Superior temporal gyrus (tissue), 1 donor: ENCODE data around the gene SRGAP2C.
"Not testable (repeated sequence)": the region's sequence is repeated elsewhere in the genome, so short reads cannot be mapped to it uniquely, and the experiment has no call there.

ENCODE experiments used
- DNase-seq: peaks from one replicate; pipeline ENCODE4 v3.0.0-alpha.2; 2016; ENCODE audit errors: extremely low spot score

The SRGAP2C gene

GRCh38 chr1:121337958-121338357, 153.2 kb downstream of the SRGAP2C start:
- not testable (repeated sequence) for DNase-seq

- DNase-seq: not testable (repeated sequence)
These were observed 154.8 kb downstream of the SRGAP2C start for GRCh38 chr1:121339611-121340010.

GRCh38 chr1:121343311-121343906, 158.6 kb downstream of the SRGAP2C start:
- DNase-seq: not testable (repeated sequence)

DNA sequence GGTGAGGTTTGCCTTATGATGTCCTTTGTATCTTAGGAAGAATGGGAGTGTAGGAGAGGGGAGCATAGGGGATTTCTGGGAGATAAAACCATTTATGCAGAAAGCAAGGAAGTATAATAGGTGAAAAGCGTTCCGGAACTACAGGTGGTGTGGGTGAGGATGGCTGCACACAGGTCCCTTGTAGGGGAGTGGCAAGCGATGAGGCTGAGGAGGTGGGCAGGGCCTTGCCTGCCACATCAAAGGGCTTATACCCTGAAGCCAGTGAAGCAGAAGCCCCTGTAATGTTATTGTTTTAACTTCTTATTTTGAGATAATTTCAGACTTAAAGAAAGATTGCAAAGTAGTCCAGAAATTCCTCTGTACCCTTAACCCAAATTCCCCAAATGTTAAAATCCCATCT, 159.6 kb downstream of the SRGAP2C start:
- not testable (repeated sequence) for DNase-seq

DNA sequence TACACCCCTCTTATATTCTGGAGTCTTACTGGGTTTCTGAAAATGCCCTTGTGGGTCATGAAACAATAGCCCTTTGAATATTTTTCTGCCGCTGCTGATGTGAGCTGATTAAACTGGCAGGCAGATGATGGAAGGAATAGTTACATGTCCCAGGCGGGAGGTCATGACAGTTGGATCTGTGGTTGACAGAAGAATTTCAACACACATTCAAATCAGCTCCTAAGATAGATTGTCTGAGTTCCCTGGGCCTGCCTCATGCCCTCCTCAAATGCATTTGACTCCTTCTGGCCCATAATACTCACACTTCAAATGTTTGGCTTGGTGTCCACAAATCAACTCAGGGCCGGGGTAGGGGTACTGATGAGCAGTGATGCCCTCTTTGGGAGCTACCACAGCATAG, 161.9 kb downstream of the SRGAP2C start:
- DNase-seq: peak; percentile 17

GRCh38 chr1:121347476-121347875, 162.7 kb downstream of the SRGAP2C start:
- peak; percentile 29 for DNase-seq

GRCh38 chr1:121348115-121348514, 163.3 kb downstream of the SRGAP2C start:
- not testable (repeated sequence) for DNase-seq

DNA sequence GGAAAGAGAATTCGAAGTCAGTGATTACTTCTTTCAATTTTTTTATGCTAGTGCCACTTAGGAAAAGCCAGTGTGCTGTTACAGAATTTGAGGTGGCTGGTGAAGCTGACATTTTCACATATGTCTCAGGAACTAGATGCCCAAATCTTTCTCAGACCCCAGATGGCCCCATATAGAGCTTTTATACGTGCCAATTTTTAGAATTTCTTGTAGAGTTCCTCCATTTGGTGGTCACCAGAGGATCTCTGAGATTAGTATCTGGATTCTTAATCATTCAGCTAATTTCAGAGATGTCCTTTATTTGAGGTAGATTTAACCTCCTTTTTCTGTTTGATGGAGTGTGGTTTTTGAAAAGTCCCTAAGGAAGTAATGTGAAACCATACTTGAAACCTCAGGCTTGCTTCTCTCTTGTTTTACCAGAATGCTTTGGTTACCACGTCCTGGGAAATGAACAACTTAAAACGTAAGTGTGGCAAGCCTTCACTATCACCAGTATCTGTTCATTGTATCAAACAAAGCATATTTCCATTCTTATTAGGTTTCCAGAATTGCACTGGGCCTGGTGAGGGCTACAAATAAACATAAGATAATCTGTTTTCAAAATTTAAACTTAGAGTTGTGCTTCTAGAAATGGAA, 164.7 kb downstream of the SRGAP2C start:
- DNase-seq: not testable (repeated sequence)

DNA sequence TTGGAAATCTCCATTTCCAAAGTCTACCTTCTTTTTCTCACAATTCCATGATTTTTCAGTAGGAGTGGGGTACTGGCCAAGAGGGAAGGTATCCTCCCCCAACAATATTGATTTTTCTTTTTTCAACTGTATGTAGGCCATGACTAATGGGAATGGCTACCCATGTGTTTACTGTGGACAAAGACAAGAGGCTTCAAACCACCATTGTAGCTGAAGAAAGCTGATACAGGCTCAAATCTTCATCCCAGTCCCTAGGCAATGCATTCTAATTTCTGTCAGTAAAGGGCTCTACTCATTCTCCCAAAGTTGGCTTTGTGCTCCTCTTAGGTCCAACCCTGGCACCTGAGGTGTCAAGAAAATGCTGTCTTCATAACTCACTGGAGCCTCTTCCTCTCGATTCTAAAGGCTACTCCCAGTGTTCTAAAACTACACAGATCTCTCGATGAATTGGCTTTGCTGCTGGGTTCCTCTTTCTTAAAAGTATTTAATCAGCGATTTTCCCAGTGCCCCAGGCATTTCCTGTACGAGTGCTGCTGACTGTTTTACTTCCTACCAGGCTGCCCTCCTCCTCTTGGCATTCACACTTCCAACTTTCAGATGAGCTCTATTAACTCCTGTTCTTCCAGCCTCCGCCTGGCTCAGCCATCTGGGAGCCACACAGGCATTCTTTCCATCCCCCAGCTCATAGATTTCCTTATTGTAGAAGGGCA, 171.1 kb downstream of the SRGAP2C start:
- not testable (repeated sequence) for DNase-seq

DNA sequence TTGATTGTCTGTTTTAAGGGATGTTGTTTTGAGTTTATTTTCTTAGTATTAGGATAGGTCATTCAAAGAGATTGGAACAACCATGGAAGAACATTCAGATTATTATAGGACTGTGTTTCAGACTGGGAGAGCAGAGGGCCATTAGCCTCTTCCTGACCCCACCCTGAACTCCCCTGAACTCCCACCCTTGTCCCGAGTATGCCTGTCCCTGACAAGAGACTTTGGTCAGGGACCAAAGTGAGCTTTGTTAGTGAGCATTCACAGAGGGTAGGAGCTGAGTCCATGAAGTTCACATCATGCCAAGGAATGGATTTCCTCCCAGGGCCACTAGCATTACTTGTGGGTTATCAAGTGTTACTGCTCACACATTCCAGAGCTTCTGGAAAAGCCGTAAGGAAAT, 172.0 kb downstream of the SRGAP2C start:
- not testable (repeated sequence) for DNase-seq

- not testable (repeated sequence) for DNase-seq
These were observed 175.8 kb downstream of the SRGAP2C start for GRCh38 chr1:121360531-121360930.

GRCh38 chr1:121361451-121362233, 176.9 kb downstream of the SRGAP2C start:
- DNase-seq: not testable (repeated sequence)

- not testable (repeated sequence) for DNase-seq
These were observed 177.6 kb downstream of the SRGAP2C start for GRCh38 chr1:121362234-121362883.

- DNase-seq: not testable (repeated sequence)
These were observed 180.5 kb downstream of the SRGAP2C start for GRCh38 chr1:121365316-121365715.

DNA sequence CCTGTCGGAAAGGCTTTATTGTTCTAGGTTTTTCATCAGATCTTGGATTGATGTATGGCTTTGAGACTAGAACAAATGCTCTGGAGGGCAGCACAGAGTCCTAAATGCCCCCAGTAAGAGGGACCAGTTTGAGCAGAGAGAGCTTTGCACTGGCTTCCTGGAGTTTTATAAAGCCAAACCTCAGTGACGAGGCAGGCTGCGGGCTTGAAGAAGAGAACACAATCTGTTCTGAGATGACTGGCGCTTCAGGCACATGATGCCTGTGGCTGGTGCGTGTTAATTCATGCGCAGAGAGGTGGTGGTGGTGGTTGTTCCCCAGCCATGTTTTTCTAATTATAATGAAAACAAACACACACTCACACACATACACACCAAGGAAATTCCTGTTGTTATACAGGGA, 180.9 kb downstream of the SRGAP2C start:
- DNase-seq: peak; percentile 3

DNA sequence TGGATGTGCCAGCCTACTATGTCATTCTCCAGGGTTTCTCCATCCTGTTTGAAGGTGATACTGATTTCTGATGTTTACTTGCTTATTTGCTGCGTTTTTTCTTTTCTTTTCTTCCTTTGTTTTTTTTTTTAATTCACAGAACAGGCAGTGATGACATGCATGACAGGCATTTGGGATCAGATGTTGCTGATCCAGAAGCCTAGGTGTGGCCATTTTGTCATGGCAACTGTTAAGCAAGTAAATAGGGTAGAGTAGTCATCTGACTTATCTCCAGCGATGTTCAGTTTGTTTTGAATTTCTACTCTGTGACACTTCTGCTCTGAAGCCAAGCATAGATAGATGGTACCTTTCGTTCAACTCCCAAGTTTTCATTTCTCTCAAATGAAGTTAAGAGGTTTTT, 181.4 kb downstream of the SRGAP2C start:
- not testable (repeated sequence) for DNase-seq

- DNase-seq: not testable (repeated sequence)
These were observed 184.1 kb downstream of the SRGAP2C start for GRCh38 chr1:121368910-121369309.

GRCh38 chr1:121369959-121370358, 185.2 kb downstream of the SRGAP2C start:
- not testable (repeated sequence) for DNase-seq

DNA sequence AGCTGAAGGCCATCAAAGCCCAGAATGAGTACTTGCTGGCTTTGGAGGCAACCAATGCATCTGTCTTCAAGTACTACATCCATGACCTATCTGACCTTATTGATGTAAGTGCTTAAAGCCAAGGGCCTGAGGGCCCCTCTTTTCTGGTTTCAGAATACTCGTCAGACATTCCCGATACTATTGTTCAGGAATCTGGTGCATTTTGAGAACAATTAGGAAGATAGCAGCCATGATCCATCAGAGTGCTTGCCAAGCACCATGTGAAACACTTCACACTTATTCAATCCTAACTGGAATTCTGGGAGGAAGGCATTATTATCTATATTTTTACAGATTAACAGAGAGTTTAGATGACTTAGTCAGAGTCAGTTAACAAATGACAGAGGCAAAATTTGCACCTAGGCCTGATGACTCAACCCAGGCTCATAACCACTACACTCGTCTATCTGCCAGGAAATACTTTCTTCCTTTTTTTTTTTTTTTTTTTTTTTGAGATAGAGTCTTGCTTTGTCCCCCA, 190.1 kb downstream of the SRGAP2C start:
- DNase-seq: peak; percentile 1

DNA sequence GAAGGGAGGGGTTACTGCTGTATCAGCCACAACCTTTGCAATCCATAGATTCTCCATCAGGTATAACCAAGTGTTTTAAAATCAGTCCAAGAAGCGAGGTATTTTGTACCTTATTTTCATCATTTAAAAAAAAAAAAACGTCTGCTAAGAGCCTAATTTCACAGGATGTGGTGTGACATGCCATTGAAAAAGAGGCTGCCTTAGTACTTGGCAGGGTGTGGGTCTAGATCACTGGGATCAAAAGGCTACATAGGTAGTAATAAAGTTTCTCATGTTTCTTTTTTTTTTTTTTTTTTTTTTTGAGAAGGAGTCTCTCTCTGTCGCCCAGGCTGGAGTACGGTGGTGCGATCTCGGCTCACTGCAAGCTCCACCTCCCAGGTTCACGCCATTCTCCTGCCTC, 192.2 kb downstream of the SRGAP2C start:
- not testable (repeated sequence) for DNase-seq

GRCh38 chr1:121378757-121379156, 194.0 kb downstream of the SRGAP2C start:
- peak; percentile 8 for DNase-seq
